Vagina (tissue), 2 donors: ENCODE results near the gene SNAI1. TPM values are rescaled to one million over a fixed set of nuclear protein-coding genes. Genes with fewer than 3 reads are reported as not detected.

Source experiments
- DNase-seq, 2 donors: peaks; one replicate each; pipeline ENCODE4 v3.0.0-alpha.2; 2017; ENCODE audit errors: extremely low spot score in 2 of 2
- H3K27ac ChIP-seq: fragments of 200-600 bp; sonication (generic); one replicate; pipeline ENCODE4 v1.5.1; 2019
- H3K27me3 ChIP-seq: fragments of 200-600 bp; sonication (generic); one replicate; pipeline ENCODE4 v1.5.1; 2019
- H3K36me3 ChIP-seq, 2 donors: fragments of 200-600 bp; sonication (generic); one replicate each; pipeline ENCODE4 v1.5.1; 2017 to 2019
- H3K4me1 ChIP-seq: fragments of 200-600 bp; sonication (generic); one replicate; pipeline ENCODE4 v1.5.1; 2019
- H3K4me3 ChIP-seq, 2 donors: fragments of 200-600 bp; sonication (generic); 1 replicate in 1 of 2; 2 replicates in 1 of 2; pipeline ENCODE4 v1.5.1; 2016 to 2019
- H3K9me3 ChIP-seq: fragments of 200-600 bp; sonication (generic); one replicate; pipeline ENCODE4 v1.5.1; 2019
- CTCF ChIP-seq, 3 experiments: fragments of 450-650 bp in 2 of 3; fragments of 200-600 bp in 1 of 3; sonication (generic) in 1 of 3; IDR thresholded peaks; one replicate each; pipeline ENCODE4 v1.5.1; 2017 to 2019; ENCODE audit warnings: antibody characterized with exemption in 3 of 3, mild to moderate bottlenecking in 2 of 3, moderate library complexity in 2 of 3
- POLR2A ChIP-seq, 2 donors: fragments of 450-650 bp; IDR thresholded peaks; one replicate each; pipeline ENCODE4 v1.6.1; 2017; ENCODE audit warnings: antibody characterized with exemption in 2 of 2, mild to moderate bottlenecking in 2 of 2, moderate library complexity in 2 of 2
- POLR2AphosphoS5 ChIP-seq, 2 donors: sonication (generic); formaldehyde crosslinking; IDR thresholded peaks; one replicate each; pipeline ENCODE4 v1.9.0; 2017; ENCODE audit warnings: antibody characterized with exemption in 2 of 2, mild to moderate bottlenecking in 2 of 2, low read depth in 1 of 2; ENCODE audit not compliant: insufficient read depth in 1 of 2
- intact Hi-C: fragments of 100-400 bp; cut with DNase I; formaldehyde crosslinking; loops from one replicate; pipeline ENCODE4 v1.15.1; 2023
- total RNA-seq: library from RNA; depleted of rRNA; stranded (reverse); fragments of >200 nt; gene quantifications from one replicate; pipeline ENCODE4 v1.2.3, GENCODE V29; 2016

The SNAI1 gene
- total RNA-seq, 1 donor from 2014 or later: 19.9 TPM

- Histone ChIP-seq H3K27ac (no peak overlapping the region), H3K4me1 (no peaks in the 10 kb centered on the region), H3K4me3 (no peak overlapping the region), H3K27me3 (no peaks in the 10 kb centered on the region), H3K9me3 (no peaks in the 10 kb centered on the region), H3K36me3 (no peaks in the 10 kb centered on the region)
- intact Hi-C loops: no loop called here
- TF ChIP-seq POLR2AphosphoS5 (IDR thresholded peaks at IDR 0.05; ENCODE audit: insufficient read depth in 1 of 2, low read depth in 1 of 2) (no peak), POLR2A (IDR thresholded peaks at IDR 0.05) (no peak), CTCF (IDR thresholded peaks at IDR 0.05) (no peak)
- DNase-seq: no peak
Measured at GRCh38 chr20:49966861-49967260, 15.9 kb upstream of the SNAI1 start.

- intact Hi-C loops: no loop called here
- TF ChIP-seq CTCF (IDR thresholded peaks at IDR 0.05): no peak
- TF ChIP-seq POLR2A (IDR thresholded peaks at IDR 0.05): no peak
- no peak for TF ChIP-seq POLR2AphosphoS5 (IDR thresholded peaks at IDR 0.05; ENCODE audit: insufficient read depth in 1 of 2, low read depth in 1 of 2)
- no peaks in the 10 kb centered on the region for H3K27me3 ChIP-seq
- H3K4me3 ChIP-seq: no peak overlapping the region
- H3K9me3 ChIP-seq: no peaks in the 10 kb centered on the region
- H3K36me3 ChIP-seq: no peaks in the 10 kb centered on the region
- H3K27ac ChIP-seq: no peak overlapping the region
- H3K4me1 ChIP-seq: no peaks in the 10 kb centered on the region
- DNase-seq: no peak
Measured at GRCh38 chr20:49969234-49969633, 13.5 kb upstream of the SNAI1 start.

- Histone ChIP-seq H3K4me1 (no peaks in the 10 kb centered on the region), H3K36me3 (no peaks in the 10 kb centered on the region), H3K27me3 (no peaks in the 10 kb centered on the region), H3K27ac (no peak overlapping the region), H3K9me3 (no peaks in the 10 kb centered on the region), H3K4me3 (no peak overlapping the region)
- DNase-seq: no peak
- intact Hi-C loops: no loop called here
- TF ChIP-seq POLR2AphosphoS5 (IDR thresholded peaks at IDR 0.05; ENCODE audit: insufficient read depth in 1 of 2, low read depth in 1 of 2) (no peak), POLR2A (IDR thresholded peaks at IDR 0.05) (no peak), CTCF (IDR thresholded peaks at IDR 0.05) (no peak)
Measured at GRCh38 chr20:49969946-49970345, 12.8 kb upstream of the SNAI1 start.

GRCh38 chr20:49970498-49970897 is 12.3 kb upstream of the SNAI1 start:
- H3K36me3 ChIP-seq: no peaks in the 10 kb centered on the region
- H3K27ac ChIP-seq: no peak overlapping the region
- no peak overlapping the region for H3K4me3 ChIP-seq
- no peak for TF ChIP-seq CTCF (IDR thresholded peaks at IDR 0.05)
- no peak for TF ChIP-seq POLR2A (IDR thresholded peaks at IDR 0.05)
- TF ChIP-seq POLR2AphosphoS5 (IDR thresholded peaks at IDR 0.05; ENCODE audit: insufficient read depth in 1 of 2, low read depth in 1 of 2): no peak
- no peak for DNase-seq
- H3K4me1 ChIP-seq: no peaks in the 10 kb centered on the region
- H3K9me3 ChIP-seq: no peaks in the 10 kb centered on the region
- intact Hi-C loops: no loop called here
- H3K27me3 ChIP-seq: no peaks in the 10 kb centered on the region

- no peak overlapping the region for H3K27ac ChIP-seq
- no peaks in the 10 kb centered on the region for H3K36me3 ChIP-seq
- TF ChIP-seq CTCF (IDR thresholded peaks at IDR 0.05) (no peak), POLR2A (IDR thresholded peaks at IDR 0.05) (no peak), POLR2AphosphoS5 (IDR thresholded peaks at IDR 0.05; ENCODE audit: insufficient read depth in 1 of 2, low read depth in 1 of 2) (no peak)
- intact Hi-C loops: no loop called here
- H3K9me3 ChIP-seq: no peaks in the 10 kb centered on the region
- peaks cover 2% of the 10 kb centered on the region for H3K4me1 ChIP-seq
- no peak for DNase-seq
- H3K4me3 ChIP-seq: no peak overlapping the region
- no peaks in the 10 kb centered on the region for H3K27me3 ChIP-seq
Measured at GRCh38 chr20:49973981-49974380, 8.8 kb upstream of the SNAI1 start.
